ENCODE data around the gene TMEM186.

Gene TMEM186

DNA sequence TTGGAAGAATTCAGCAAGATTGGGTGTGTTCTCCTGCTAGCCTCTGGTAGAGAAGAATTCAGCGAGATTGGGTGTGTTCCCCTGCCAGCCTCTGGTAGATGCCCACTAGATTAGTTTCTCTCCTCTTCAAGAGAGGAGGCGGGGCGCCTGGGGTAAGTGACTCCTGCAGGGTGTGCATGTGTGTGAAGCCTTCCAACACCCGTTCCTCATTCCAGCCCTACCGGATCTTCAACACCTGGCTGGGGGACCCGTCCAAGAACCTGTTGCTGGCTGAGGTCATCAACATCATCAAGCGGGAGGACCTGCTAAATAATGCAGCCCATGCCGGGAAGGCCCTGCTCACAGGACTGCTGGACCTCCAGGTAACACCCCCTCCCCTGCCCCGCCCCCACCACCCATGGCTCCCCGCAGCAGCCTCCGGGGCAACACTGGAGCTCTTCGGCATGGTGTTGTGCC, 21.3 kb downstream of the TMEM186 start:
- no peak for DNase-seq (ENCODE audit: low read depth)
- no peak for TF ChIP-seq MYC (IDR thresholded peaks at IDR 0.05; ENCODE audit: low read depth, low read length)
- TF ChIP-seq, protein P1, sequence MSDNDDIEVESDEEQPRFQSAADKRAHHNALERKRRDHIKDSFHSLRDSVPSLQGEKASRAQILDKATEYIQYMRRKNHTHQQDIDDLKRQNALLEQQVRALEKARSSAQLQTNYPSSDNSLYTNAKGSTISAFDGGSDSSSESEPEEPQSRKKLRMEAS (IDR thresholded peaks at IDR 0.05; ENCODE audit: low read depth, low read length), result no peak
- no peak overlapping the region for H3K4me3 ChIP-seq (ENCODE audit: low read depth, low read length)

DNA sequence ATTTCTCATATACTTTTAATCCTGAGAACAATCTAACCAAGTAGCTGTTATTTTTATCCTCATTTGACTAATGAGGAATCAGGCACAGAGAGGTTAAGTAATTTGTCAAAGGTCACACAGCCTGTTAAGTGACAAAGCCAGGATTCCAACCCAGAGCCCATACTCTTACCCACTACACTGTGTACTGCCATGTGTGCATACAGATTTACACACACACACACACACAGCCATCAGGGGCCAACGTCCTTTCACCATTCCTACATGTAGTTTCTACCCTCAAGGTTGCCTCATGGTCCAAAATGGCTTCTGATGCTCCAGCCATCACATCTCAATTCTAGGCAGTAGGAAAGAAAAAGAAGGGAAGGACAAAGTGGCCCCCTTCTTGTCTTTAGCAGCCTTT, 22.1 kb downstream of the TMEM186 start:
- TF ChIP-seq, protein P1 (IDR thresholded peaks at IDR 0.05; ENCODE audit: low read depth, low read length), result no peak
- no peak for TF ChIP-seq MYC (IDR thresholded peaks at IDR 0.05; ENCODE audit: low read depth, low read length)
- TF ChIP-seq POLR2A (IDR thresholded peaks at IDR 0.05; ENCODE audit: extremely low read depth, insufficient read length), result no peak
- TF ChIP-seq, protein P2, sequence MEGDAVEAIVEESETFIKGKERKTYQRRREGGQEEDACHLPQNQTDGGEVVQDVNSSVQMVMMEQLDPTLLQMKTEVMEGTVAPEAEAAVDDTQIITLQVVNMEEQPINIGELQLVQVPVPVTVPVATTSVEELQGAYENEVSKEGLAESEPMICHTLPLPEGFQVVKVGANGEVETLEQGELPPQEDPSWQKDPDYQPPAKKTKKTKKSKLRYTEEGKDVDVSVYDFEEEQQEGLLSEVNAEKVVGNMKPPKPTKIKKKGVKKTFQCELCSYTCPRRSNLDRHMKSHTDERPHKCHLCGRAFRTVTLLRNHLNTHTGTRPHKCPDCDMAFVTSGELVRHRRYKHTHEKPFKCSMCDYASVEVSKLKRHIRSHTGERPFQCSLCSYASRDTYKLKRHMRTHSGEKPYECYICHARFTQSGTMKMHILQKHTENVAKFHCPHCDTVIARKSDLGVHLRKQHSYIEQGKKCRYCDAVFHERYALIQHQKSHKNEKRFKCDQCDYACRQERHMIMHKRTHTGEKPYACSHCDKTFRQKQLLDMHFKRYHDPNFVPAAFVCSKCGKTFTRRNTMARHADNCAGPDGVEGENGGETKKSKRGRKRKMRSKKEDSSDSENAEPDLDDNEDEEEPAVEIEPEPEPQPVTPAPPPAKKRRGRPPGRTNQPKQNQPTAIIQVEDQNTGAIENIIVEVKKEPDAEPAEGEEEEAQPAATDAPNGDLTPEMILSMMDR (IDR thresholded peaks at IDR 0.05; ENCODE audit: low read depth, low read length), result no peak
- H3K4me3 ChIP-seq (ENCODE audit: low read depth, low read length), result no peak overlapping the region
- DNase-seq (ENCODE audit: low read depth), result no peak

DNA sequence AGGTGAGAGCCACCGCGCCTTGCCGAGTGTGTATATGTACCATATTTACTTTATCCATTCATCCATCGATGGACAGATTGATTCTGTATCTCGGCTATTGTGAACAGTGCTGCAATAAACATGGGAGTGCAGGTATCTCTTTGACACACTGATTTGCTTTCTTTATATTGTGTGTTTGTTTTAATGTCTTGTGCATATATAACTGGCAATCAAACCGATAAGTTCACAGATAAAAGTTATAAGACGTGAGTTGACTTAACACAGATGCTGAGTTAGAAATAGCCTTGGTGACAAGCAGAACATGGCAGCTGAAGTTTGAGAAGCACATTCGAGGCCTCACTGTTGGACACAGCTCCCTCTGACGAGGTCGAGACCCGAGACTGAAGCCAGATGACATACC, 23.2 kb downstream of the TMEM186 start:
- DNase-seq (ENCODE audit: low read depth), result no peak
- TF ChIP-seq, protein P2 (IDR thresholded peaks at IDR 0.05; ENCODE audit: low read depth, low read length), result no peak
- TF ChIP-seq, protein P1 (IDR thresholded peaks at IDR 0.05; ENCODE audit: low read depth, low read length), result no peak
- TF ChIP-seq POLR2A (IDR thresholded peaks at IDR 0.05; ENCODE audit: extremely low read depth, insufficient read length) (no peak), MYC (IDR thresholded peaks at IDR 0.05; ENCODE audit: low read depth, low read length) (no peak)
- H3K4me3 ChIP-seq (ENCODE audit: low read depth, low read length), result no peak overlapping the region

DNA sequence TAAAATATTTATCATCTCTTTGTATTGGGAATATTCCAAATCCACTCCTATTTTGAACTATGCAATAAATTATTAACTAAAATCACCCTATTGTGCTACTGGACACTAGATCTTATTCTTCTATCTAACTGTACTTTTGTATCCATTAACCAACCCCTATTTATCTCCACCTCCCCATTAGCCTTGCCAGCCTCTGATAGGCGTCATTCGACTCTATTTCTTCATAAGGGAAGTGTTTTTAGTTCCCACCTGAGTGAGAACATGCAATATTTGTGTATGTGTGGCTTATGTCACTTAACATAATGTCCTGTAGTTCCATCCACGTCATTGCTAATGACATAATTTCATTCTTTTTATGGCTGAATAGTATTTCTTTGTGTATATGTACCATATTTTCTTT, 23.9 kb downstream of the TMEM186 start:
- TF ChIP-seq, protein P2 (IDR thresholded peaks at IDR 0.05; ENCODE audit: low read depth, low read length), result no peak
- TF ChIP-seq, protein P1 (IDR thresholded peaks at IDR 0.05; ENCODE audit: low read depth, low read length), result no peak
- TF ChIP-seq POLR2A (IDR thresholded peaks at IDR 0.05; ENCODE audit: extremely low read depth, insufficient read length) (no peak), MYC (IDR thresholded peaks at IDR 0.05; ENCODE audit: low read depth, low read length) (no peak)
- H3K4me3 ChIP-seq (ENCODE audit: low read depth, low read length), result no peak overlapping the region
- no peak for DNase-seq (ENCODE audit: low read depth)

DNA sequence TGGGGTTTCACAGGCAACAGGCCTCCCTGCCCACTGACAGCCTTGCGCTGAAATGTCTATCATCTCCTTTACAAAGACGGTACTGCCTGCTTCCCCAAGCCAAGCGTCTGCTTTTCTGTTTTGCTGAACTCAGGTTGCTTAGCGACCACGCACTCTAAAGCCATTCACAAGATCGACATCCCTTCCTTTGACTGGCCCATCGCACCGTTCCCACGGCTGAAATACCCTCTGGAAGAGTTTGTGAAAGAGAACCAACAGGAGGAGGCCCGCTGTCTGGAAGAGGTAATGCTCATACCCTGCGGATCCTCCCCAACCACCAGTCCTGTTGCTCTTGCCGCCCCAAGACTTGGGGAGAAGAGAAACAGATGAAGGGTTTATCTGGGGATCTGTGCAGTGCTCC, 28.7 kb downstream of the TMEM186 start:
- no peak for DNase-seq (ENCODE audit: low read depth)
- TF ChIP-seq, protein P1 (IDR thresholded peaks at IDR 0.05; ENCODE audit: low read depth, low read length), result no peak
- TF ChIP-seq, protein P2 (IDR thresholded peaks at IDR 0.05; ENCODE audit: low read depth, low read length), result no peak
- TF ChIP-seq MYC (IDR thresholded peaks at IDR 0.05; ENCODE audit: low read depth, low read length) (no peak), POLR2A (IDR thresholded peaks at IDR 0.05; ENCODE audit: extremely low read depth, insufficient read length) (no peak)
- no peak overlapping the region for H3K4me3 ChIP-seq (ENCODE audit: low read depth, low read length)

DNA sequence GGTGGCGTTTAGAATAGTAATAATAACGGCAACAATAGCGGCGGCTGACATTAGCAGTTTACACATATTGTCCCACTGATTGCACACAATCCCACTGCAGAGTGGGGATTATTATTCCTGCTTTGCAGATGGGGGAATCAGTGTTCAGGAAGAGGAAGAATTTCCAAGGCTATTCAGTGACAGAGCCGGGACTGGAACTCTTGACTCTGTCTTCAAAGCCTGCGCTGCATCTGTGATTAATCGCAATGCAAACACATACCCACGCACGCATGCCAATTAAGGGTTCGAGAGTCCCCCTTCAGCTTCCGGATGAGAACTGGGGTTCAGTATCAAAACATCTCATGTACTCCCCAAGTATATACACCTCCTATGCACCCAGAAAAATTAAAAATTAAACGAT, 29.2 kb downstream of the TMEM186 start:
- no peak for DNase-seq (ENCODE audit: low read depth)
- no peak for TF ChIP-seq MYC (IDR thresholded peaks at IDR 0.05; ENCODE audit: low read depth, low read length)
- TF ChIP-seq, protein P1 (IDR thresholded peaks at IDR 0.05; ENCODE audit: low read depth, low read length), result no peak
- TF ChIP-seq, protein P2 (IDR thresholded peaks at IDR 0.05; ENCODE audit: low read depth, low read length), result no peak
- TF ChIP-seq POLR2A (IDR thresholded peaks at IDR 0.05; ENCODE audit: extremely low read depth, insufficient read length), result no peak
- no peak overlapping the region for H3K4me3 ChIP-seq (ENCODE audit: low read depth, low read length)
